ENCODE data around the gene TNFRSF25.

The TNFRSF25 gene

DNA sequence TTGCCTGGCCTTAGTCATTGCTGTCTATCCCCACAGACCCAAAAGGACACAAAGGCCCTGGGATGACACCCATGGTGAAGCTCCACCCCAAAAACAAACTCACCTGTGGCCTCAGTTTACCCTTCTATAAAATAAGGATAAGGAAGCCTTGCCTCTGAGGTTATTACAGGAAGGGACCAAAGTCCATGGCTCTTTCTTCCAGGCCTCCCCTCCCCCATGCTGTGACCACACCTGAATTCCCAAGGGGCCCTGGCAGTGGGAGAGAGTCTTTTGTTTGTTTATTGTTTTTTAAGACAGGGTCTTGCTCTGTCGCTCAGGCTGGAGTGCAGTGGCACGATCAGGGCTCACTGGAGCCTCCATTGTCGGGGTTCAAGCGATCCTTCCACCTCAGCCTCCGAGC, 10.5 kb upstream of the TNFRSF25 start:
- no peak for DNase-seq (ENCODE audit: low read depth in 1 of 2, low spot score in 1 of 2)
- in situ Hi-C loops (cut with HindIII; ENCODE audit: low pct_unique_long_range_greater_than_20kb, low sequenced_read_pairs) = no loop called here
- no peak for TF ChIP-seq JUND (IDR thresholded peaks at IDR 0.05; ENCODE audit: low read depth)

DNA sequence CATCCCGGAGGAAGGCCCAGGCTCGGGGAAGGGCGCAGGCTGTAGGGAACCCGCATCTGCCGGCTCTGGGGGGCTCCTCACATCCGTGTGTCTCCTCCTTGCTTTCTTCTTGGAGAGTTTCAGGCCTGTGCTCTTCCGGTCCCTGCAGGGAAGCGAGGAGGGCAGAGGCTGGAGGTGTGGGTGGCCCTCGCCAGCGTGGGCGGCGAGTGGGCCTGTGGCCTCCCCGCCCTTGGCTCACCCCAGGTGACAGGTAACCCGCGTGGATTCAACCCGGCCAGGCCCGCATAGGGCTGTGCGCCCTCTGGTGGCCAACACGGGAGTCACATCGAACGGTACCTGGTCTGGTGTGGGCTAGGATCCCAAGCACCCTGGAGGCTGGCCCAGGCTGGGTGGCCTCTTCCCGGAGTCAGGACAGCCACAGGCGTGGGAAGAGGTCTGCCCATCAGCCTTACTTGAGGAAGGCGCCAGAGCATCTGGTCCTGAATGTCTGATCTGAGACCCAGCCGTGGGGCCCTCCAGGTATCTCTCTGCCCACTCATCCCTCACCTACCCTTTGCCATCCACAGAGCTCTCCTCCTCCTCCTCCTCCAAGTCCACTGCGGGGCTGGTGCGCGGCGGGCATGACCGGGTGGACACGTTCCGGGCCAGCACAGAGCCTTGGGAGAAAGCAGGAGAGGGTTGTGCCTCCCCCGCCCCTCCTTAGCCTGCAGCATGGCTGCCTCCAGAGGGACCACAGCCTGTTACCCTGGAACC, 9.6 kb upstream of the TNFRSF25 start:
- DNase-seq (ENCODE audit: low read depth in 1 of 2, low spot score in 1 of 2) = peak; percentile 65 to 89
- in situ Hi-C loops (cut with HindIII; ENCODE audit: low pct_unique_long_range_greater_than_20kb, low sequenced_read_pairs) = no loop called here
- no peak for TF ChIP-seq JUND (IDR thresholded peaks at IDR 0.05; ENCODE audit: low read depth)

DNA sequence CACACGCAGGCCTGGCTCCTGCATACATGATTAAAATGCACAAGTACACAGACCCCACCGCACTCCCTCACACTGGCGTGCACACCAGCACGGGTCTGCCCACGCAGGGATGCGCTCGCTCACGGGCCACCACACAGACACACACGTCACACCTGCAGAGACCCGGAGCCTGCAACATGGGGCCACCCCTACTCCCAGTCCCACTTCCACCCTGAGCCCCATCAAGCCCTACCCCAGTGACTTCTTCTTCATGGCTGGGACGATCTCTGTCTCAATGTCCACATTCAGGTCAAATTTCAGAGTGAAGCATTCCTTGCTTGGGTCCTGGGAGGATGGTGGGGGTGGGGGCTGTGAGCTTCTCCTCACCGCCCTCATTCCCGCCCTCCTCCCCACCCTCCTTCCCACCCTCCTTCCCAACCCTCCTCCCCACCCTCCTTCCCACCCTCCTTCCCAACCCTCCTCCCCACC, 8.9 kb upstream of the TNFRSF25 start:
- TF ChIP-seq JUND (IDR thresholded peaks at IDR 0.05; ENCODE audit: low read depth) = no peak
- in situ Hi-C loops (cut with HindIII; ENCODE audit: low pct_unique_long_range_greater_than_20kb, low sequenced_read_pairs) = no loop called here
- DNase-seq (ENCODE audit: low read depth in 1 of 2, low spot score in 1 of 2) = no peak

- no peak for DNase-seq (ENCODE audit: low read depth in 1 of 2, low spot score in 1 of 2)
- in situ Hi-C loops (cut with HindIII; ENCODE audit: low pct_unique_long_range_greater_than_20kb, low sequenced_read_pairs) = no loop called here
- no peak for TF ChIP-seq JUND (IDR thresholded peaks at IDR 0.05; ENCODE audit: low read depth)
These were observed 8.2 kb upstream of the TNFRSF25 start for GRCh38 chr1:6473974-6474814.

DNA sequence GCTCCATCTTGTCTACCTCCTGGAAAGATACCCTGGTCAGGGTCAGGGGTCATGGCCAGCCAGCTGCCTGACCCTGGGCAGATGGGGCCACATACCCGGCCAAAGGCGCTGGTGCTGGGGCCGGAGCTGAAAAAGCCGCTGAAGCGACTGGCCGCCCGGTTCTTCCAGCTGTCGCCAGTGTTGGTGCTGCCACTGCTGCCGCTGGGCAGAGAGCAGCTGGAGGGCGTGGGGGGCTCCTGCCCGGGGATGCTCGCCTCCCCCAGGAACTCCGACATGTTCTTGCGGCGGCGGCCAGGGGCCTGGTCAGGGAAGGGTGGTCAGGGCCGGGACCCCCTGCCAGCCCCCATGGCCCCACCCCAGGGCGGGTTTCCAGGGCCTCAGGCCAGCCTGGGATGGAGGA, 7.2 kb upstream of the TNFRSF25 start:
- no peak for DNase-seq (ENCODE audit: low read depth in 1 of 2, low spot score in 1 of 2)
- no peak for TF ChIP-seq JUND (IDR thresholded peaks at IDR 0.05; ENCODE audit: low read depth)
- in situ Hi-C loops (cut with HindIII; ENCODE audit: low pct_unique_long_range_greater_than_20kb, low sequenced_read_pairs) = no loop called here

GRCh38 chr1:6472391-6472790, 6.4 kb upstream of the TNFRSF25 start:
- in situ Hi-C loops (cut with HindIII; ENCODE audit: low pct_unique_long_range_greater_than_20kb, low sequenced_read_pairs) = no loop called here
- no peak for TF ChIP-seq JUND (IDR thresholded peaks at IDR 0.05; ENCODE audit: low read depth)
- no peak for DNase-seq (ENCODE audit: low read depth in 1 of 2, low spot score in 1 of 2)

DNA sequence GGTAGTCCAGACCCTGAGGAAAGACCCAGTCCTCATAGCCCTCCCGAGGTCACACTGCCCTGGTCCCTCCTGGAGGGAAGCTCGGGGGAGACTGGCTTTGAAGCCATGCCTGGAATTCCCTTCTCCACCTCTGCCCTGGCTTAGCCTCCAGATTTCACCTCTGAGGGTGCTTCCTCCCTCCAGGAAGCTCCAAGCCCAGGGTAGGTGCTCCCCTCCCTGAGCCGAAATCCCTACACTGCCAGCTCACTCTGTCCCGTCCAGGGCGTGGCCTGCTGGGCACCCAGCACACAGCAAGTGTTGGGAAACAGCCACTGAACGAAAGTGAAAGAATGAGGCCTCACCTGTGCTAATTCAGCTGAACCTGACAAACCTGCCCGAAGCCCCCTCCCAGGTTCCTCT, 6.0 kb upstream of the TNFRSF25 start:
- in situ Hi-C loops (cut with HindIII; ENCODE audit: low pct_unique_long_range_greater_than_20kb, low sequenced_read_pairs) = no loop called here

DNA sequence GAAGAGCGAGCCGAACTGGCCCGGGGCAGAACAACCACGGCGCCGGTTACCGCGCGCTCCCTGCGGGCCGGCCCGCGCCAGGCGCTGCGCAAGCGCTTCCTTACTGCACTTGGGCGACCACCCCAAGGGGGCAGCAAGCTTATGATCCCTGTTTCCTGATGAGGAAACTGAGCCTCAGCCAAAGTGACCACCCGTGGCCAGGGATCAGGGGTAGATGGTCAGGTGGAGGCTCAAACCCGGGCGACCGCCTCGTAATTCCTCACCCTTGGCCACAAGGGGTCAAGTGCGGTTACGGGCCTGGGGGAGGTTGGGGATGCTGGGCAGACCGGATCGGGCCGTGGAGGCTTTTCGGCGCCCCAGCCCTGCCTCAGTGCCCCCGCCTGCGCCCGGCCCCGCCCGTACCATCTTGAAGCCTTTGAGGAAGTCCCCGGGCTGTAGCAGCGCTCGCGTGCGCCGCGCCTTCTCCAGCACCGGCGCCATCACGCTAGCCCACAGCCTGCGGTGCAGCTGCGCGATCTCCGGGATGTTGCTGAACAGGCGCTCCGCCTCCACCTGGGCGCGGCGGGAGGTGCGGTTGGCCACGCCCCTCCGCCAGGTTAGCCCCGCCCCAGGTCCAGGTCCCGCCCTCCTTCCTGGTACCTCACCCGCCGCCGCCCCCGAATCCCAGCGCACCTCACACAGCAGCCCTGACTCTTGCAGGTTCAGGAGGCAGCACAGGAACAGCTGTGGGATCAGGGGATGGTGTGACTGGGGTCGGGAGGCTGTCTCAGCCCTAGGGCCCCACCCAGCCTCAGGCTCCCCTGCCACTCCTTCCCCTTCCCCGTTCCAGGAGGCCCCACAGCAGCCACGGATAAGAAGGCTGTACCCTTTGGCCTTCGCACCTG, 5.4 kb upstream of the TNFRSF25 start:
- in situ Hi-C loops (cut with HindIII; ENCODE audit: low pct_unique_long_range_greater_than_20kb, low sequenced_read_pairs) = no loop called here
- no peak for TF ChIP-seq JUND (IDR thresholded peaks at IDR 0.05; ENCODE audit: low read depth)
- DNase-seq (ENCODE audit: low read depth in 1 of 2, low spot score in 1 of 2) = no peak

More for the DNA sequence above, 6.0 kb upstream of the TNFRSF25 start:
- TF ChIP-seq JUND (IDR thresholded peaks at IDR 0.05; ENCODE audit: low read depth) = no peak
- DNase-seq (ENCODE audit: low read depth in 1 of 2, low spot score in 1 of 2) = no peak

DNA sequence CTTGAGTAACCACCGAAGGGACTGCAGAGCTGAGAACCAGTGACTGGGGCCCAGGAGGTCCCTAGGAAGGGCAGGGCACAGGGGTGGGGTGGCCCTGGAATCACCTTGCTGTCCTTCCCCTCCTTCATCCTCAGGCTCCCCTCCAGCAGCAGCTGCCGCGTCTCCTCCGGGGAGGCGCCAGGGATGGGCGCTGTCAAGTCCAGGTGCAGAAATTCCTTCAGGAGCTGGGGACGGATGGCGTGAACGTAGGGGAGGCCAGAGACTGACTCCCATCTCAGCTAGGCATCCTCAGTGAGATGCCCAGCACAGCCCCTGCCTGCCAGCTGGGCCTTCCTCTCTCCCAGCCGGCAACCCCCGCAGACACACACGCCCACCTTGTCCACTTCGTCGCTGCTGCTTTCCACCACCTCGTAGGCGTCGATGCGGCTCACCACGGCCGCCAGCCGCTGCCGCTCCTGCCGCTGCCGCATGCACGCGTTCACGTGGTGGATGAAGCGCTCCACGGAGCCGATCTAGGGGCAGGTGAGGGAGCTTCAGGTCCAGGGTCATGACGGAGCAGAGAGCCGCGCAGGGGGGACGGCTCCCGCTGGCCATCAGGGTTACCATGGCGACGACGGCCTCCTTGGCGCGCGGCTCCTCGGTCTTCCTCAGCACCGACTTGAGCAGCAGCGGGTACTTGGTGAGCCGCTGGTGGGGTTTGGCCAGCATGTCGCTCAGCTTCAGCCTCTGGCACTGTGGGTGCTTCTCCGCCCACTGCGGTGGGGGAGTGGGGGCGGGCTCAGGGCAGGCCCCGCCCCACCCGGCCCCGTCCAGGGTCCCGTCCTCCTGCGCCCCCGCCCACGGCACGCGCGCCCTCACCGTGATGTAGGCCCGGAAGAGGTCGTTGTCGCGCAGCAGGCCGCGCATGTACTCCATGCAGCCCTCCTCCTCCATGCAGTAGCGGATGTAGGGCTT, 4.4 kb upstream of the TNFRSF25 start:
- TF ChIP-seq JUND (IDR thresholded peaks at IDR 0.05; ENCODE audit: low read depth) = no peak
- in situ Hi-C loops (cut with HindIII; ENCODE audit: low pct_unique_long_range_greater_than_20kb, low sequenced_read_pairs) = no loop called here
- DNase-seq (ENCODE audit: low read depth in 1 of 2, low spot score in 1 of 2) = no peak

DNA sequence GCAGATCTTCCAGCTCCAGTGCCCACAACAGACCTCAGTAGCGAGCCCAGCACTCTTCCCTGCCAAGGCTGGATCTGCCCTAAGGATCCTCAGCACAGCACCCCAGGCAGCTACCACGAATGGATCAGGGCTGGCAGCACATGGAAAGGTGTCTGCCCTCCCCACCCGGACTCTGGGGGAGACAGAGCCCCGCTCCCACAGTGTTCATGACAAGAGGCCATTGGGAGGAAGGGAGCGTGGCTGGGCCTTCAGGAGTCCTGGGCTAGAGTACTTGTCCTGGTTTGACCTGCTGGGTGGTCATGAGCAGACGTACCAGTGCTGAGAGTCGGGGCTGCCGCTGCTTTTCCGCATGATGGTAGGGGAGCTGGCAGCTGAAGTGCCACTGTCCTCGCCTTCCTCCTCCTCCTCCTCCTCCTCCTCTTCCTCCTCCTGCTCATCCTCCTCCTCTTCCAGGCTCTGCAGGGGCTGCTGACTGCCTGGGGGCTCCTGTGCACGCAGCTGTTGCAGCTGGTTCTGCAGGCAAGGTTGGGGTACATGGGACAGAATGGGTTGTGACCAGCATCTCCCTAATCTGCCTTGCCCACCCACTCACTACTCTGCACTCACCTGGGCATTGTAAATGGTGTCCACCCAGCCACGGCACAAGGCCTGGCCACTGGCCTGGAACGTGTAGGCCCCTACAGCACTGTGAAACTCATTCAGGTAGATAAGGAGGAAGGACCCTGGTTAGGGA, 2.9 kb upstream of the TNFRSF25 start:
- DNase-seq (ENCODE audit: low read depth in 1 of 2, low spot score in 1 of 2) = no peak
- in situ Hi-C loops (cut with HindIII; ENCODE audit: low pct_unique_long_range_greater_than_20kb, low sequenced_read_pairs) = no loop called here
- TF ChIP-seq JUND (IDR thresholded peaks at IDR 0.05; ENCODE audit: low read depth) = no peak

Data from T47D (cell line).